CD4-positive, alpha-beta T cell treated with Interleukin-6 for 4 hours (primary cell): ENCODE measurements around the gene PROM1.

ENCODE experiments used
- DNase-seq: peaks from one replicate; pipeline ENCODE4 v3.0.0-alpha.2; 2020; ENCODE audit warnings: mixed read lengths

The PROM1 gene

DNA sequence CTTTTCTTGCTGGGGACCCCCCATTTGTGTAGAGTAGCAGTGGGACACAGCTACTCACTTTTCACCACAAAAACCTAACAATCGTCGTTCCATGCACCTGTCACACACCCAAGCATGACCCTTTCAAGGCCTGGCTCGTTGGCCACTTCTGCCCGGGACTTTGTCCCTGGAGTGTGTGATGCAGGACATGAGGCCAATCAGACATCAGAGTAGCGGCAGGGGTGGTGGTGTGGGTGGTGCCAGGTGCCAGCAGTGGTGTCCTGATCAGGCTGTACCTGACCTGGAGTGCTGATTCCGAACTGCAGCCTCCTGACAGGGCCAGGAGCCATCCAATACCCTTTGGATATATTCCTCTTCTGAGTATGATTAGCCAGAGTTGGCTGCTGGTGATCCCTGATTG lies 23.1 kb upstream of the PROM1 start:
- DNase-seq = no peak

DNA sequence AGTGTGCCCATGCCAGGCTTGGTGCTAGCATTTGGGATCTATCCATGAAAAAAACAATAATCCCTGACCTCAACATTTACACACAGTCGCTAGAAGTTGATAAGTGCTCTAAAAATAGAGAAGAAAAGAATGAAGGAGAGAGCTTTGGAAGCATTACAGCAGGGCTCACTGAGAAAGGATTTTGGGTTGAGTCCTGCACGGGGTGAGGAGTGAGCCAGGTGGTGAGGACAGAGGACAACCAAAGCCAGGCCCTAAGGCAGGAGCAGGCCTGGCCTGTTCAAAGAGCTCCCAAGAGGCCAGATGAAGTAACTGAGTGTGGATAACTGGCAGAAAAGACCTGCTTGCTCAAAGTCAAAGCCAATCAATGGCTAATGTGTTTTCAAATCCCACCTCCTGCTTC lies 20.7 kb upstream of the PROM1 start:
- no peak for DNase-seq

DNA sequence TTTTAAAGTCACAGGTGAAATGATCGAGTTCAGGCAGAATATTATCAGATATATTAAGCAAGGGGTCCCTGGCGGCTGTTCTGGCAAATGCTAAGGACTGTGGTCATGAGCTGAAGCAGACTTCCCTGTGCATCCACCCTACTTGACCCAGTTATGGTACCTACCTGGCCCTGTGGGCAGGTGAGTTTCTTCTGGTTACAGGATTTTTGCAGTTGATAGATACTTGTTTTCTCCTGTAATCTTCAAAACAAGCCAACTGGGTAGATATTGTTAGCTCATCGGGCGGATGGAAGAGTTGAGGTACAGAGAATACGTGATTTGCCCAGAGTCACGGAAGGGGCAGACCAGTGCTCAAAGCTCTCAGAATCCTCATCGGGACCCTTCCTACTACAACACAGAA lies 18.5 kb upstream of the PROM1 start:
- no peak for DNase-seq

GRCh38 chr4:16100833-16101232 lies 17.0 kb upstream of the PROM1 start:
- no peak for DNase-seq

GRCh38 chr4:16092682-16093319 lies 9.0 kb upstream of the PROM1 start:
- DNase-seq = no peak

GRCh38 chr4:16090096-16090705 lies 6.4 kb upstream of the PROM1 start:
- DNase-seq = no peak

- no peak for DNase-seq
Observed at GRCh38 chr4:16089156-16089555, 5.3 kb upstream of the PROM1 start.

DNA sequence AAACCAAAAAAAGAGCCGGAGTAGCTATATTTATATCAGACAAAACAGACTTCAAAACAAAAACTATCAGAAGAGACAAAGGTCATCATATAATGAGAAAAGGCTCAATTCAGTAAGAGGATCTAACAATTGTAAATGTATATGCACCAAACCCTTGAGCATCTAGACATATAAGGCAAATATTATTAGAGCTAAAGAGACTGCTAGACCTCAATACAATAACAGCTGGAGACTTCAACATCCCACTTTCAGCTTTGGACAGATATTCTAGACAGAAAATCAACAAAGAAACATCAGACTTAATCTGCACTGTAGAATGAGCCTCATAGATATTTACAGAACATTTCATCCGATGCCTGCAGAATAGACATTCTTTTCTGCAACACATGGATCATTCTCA lies 4.8 kb upstream of the PROM1 start:
- DNase-seq = no peak

- DNase-seq = no peak
Observed at GRCh38 chr4:16085822-16086221, 2.0 kb upstream of the PROM1 start.

DNA sequence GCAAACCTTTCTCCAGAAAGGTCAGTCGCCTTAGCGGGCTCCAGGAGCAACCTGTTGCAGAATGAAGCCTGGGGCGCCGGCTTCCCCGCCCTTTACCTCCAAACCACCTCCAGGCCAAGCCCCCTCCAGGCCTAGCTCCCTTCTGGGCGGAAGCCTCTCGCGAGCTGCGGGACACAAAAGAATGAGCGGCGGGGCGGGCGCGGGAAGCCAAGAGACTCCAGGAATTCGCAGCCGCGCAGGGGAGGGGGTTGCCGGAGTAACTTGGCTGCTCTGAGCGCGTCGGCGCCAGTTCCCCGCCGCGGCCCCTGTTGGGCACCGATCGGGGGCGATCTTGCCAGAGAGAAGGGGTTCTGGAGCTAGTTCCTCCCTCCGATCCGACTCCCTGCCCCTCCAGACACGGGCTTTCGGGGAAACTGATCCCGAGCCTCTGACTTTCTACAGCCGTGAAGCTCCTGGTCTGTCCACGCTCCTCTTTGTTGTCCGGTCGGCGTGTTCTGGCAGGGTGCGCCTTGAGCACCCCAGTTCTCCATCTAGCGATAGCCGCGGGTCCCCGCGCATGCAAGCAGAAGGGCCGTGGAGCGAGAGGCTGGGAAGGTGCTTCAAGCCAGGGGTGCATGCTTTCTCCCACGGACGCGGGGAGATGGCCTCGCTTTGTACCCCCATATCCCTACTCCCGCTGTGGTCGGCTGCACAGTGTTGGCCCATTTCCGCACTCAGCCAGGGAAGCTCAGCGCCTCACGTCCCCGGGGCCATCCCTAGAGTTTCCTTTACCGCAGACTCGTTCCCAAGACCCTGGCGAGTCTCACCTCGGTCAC lies 1.2 kb downstream of the PROM1 start:
- no peak for DNase-seq

DNA sequence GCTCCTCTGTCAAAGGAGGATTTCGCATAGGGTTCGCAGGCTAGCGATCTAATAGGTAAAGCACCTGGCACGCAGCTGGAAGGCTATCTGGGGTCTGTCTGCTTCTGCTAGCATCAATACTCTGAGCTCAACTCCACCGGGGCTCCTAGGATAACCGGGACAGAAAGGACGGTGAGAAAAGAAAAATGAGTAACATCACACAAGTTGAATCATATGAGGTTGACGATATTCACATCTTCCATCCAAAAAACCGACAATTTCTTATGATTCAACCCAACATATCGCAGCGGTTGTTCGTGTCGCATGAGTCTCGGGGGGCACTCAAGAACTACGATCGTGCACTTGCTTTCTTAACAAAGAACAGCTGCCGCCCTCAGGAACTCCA lies 1.8 kb downstream of the PROM1 start:
- no peak for DNase-seq

DNA sequence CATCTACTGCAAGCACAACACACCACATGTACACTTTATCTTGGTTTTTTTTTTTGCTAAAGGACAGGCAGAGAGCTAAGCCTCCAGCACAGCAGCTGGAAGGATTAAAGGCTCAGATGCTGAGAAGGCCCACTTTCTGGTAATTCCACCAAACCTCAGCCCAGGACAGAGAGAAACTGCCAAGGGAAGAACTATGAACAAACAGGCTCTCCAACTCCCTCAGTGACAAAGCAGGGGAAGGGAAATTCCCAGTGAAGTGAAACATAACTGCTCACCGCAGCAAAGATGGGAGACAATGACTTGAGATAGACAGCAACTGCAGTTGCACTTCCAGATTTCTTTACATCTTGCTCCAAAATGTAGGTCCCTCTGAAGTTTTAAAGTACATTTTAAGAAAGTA lies 4.8 kb downstream of the PROM1 start:
- DNase-seq = no peak

DNA sequence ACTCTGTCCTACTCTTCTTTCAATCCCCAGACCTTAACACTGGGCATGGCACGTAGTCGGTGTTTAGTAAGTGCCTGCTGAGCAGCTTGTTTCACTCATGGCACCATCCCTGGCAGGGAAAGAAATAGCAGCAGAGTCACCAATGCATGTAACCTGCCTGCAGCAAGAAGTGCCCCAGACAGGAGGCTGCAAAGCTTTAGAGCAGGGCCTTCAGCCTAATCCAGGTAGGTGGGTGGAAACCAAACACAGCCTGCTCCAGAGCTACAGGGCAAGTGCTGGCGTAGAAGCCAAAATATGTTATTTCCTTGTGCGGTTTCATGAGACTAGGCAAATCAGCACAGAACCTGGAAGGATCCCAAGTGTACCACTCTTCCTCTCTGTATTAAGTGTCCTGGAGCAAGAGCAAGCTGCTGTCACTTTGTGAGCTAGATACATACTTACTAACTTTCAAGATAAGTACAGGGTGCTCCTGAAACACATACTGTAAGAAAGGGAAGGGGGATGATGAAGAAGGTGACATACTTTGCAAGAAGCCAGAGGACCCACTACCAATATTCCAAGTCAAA lies 5.5 kb downstream of the PROM1 start:
- DNase-seq = no peak

DNA sequence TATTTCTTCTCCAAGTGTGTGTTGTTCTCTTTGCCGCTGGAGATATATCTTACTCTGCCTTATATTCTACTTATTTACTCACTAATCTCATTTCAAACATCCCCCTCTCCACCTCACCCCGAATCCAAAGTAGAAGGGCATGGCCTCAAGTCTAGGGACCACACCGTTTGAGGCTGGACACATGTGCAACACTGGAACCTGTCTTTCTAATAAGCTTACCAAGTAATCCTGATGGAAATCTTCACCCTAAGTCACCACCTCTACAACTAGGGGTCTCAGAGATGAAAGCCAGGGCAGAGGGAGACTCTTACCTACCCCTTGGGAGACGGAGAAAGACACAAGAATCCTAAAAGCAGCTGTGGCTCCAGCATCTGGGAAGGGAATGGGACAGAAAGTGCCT lies 6.0 kb downstream of the PROM1 start:
- DNase-seq = no peak

GRCh38 chr4:16075975-16076757 lies 7.7 kb downstream of the PROM1 start:
- DNase-seq = no peak

GRCh38 chr4:16075061-16075460 lies 8.8 kb downstream of the PROM1 start:
- no peak for DNase-seq

GRCh38 chr4:16072168-16072567 lies 11.7 kb downstream of the PROM1 start:
- no peak for DNase-seq

DNA sequence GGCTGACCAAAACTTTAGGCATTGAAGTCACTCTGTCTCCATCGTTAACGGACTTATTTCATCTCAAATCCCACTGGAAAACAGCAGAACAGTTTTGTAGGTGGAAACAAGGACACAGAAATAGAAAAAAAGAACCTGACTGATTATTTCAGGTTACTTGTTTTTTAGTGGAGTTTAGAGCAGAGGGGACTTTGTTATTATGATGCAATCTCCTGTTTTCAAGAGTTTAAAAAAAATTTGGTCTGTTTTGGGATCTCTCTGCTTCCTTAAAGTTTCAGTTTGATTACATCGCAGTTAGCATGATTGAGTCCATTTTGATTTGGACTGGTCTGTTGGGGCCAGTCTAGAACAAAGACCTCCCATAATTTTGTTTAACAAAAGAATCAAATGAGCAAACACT lies 13.6 kb downstream of the PROM1 start:
- no peak for DNase-seq

DNA sequence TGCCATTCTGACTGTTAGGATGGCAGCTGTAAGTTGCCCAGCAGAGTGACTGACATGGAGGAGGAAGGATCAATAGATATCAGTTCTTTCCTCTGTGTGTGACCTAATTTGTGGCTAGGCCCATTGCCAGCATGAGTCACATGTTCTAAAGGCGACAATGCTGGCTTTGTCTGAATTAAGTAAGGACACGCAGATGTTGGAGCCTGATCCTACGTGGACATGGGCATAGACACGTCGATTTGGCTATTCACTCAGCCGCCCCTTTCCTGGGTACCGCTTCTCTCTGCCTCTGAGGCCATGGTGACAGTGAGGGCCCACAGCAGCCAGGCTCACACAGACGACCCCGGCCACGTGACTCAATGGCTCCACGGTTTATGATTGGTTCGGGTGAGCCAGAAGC lies 16.3 kb downstream of the PROM1 start:
- no peak for DNase-seq

DNA sequence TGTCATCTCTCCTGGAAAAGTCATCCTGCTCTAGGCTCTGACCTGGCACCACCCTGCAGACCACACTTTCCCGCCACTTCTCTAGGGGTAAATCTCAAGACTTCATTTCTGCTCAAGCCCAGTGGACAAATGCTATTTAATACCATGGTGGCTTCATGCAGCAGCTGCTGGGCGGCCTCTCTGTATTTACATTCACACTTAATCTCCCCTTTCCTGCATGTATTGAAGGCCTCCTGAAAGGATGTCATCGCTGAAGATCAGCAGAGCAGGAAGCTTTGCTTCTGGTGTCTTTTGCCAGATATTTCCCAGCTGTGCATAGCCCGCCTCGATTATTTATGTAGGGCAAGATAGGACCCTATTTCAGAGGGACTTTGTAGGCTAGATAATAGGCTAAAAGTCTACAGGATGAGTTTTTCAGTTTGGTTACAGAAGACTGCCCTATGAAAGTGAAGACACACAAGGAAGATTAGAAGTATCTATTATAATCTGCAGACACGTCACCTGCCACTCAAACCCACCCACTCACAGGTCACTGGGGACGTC lies 17.2 kb downstream of the PROM1 start:
- no peak for DNase-seq

GRCh38 chr4:16065066-16065465 lies 18.8 kb downstream of the PROM1 start:
- no peak for DNase-seq

- no peak for DNase-seq
Observed at GRCh38 chr4:16062601-16063000, 21.2 kb downstream of the PROM1 start.
